ENCODE measurements around the gene RPL28.

RPL28 gene

GRCh38 chr19:55348317-55349034, 37.3 kb upstream of the RPL28 start:
- no peak overlapping the region for H3K4me3 ChIP-seq (ENCODE audit: low read depth, low read length)

GRCh38 chr19:55350620-55351315, 35.0 kb upstream of the RPL28 start:
- TF ChIP-seq CTCF (IDR thresholded peaks at IDR 0.05; ENCODE audit: borderline replicate concordance, insufficient read depth, low read depth, low read length), result no peak
- no peak overlapping the region for H3K4me3 ChIP-seq (ENCODE audit: low read depth, low read length)

More at GRCh38 chr19:55348317-55349034, 37.3 kb upstream of the RPL28 start:
- no peak for TF ChIP-seq CTCF (IDR thresholded peaks at IDR 0.05; ENCODE audit: borderline replicate concordance, insufficient read depth, low read depth, low read length)

- no peak for TF ChIP-seq CTCF (IDR thresholded peaks at IDR 0.05; ENCODE audit: borderline replicate concordance, insufficient read depth, low read depth, low read length)
- no peak overlapping the region for H3K4me3 ChIP-seq (ENCODE audit: low read depth, low read length)
These were observed 33.7 kb upstream of the RPL28 start for GRCh38 chr19:55352040-55352439.

- TF ChIP-seq CTCF (IDR thresholded peaks at IDR 0.05; ENCODE audit: borderline replicate concordance, insufficient read depth, low read depth, low read length), result no peak
- no peak overlapping the region for H3K4me3 ChIP-seq (ENCODE audit: low read depth, low read length)
These were observed 33.1 kb upstream of the RPL28 start for GRCh38 chr19:55352549-55353145.

GRCh38 chr19:55353356-55353802, 32.4 kb upstream of the RPL28 start:
- TF ChIP-seq CTCF (IDR thresholded peaks at IDR 0.05; ENCODE audit: borderline replicate concordance, insufficient read depth, low read depth, low read length), result no peak
- H3K4me3 ChIP-seq (ENCODE audit: low read depth, low read length), result no peak overlapping the region

- no peak overlapping the region for H3K4me3 ChIP-seq (ENCODE audit: low read depth, low read length)
- no peak for TF ChIP-seq CTCF (IDR thresholded peaks at IDR 0.05; ENCODE audit: borderline replicate concordance, insufficient read depth, low read depth, low read length)
These were observed 31.7 kb upstream of the RPL28 start for GRCh38 chr19:55353803-55354697.
